ENCODE measurements around the gene ISLR.

Gene ISLR

DNA sequence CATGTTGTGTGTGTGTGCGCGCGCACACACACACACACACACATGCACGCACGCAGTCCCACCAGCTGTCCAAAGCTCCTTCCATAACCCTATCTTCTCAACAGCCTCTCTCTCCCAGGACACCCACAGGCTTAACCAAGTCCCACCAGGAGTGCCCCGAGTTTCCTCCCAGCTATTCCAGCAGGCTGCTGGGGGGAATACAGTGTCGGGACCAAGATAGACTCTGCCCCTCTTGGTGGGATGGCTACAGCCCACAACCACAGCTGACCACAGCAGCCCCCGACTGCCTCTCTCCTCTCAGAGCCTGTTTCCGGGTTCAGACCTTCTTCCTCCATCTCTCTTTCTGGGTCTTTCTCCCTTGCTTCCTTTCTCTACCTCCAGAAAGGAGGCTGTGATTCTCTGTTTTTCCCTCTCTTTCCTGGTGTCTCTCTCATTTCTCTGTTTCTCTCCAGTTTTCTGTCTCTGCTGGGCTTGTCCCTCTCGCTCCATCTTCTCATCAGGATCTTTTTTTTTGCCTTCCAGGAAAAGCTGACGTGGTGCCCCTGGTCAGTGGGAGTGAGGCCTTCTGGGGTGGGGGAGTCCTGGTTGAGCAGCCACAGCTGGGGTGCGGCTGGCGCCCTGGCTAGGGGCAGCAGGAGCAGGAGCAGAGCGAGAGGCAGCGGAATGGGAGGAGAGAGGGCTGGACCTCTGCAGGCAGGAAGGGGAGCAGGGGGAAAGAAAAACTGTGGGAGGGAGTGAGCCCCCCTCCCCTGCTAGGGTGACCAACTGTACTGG is 3.3 kb upstream of the ISLR start:
- no peak for FAIRE-seq
- no peak for DNase-seq (ENCODE audit: extremely low spot score, insufficient read length, low read depth)

GRCh38 chr15:74170875-74171578 is 2.5 kb upstream of the ISLR start:
- no peak for DNase-seq (ENCODE audit: extremely low spot score, insufficient read length, low read depth)
- no peak for FAIRE-seq

GRCh38 chr15:74171965-74172541 is 1.5 kb upstream of the ISLR start:
- no peak for DNase-seq (ENCODE audit: extremely low spot score, insufficient read length, low read depth)
- FAIRE-seq: no peak

DNA sequence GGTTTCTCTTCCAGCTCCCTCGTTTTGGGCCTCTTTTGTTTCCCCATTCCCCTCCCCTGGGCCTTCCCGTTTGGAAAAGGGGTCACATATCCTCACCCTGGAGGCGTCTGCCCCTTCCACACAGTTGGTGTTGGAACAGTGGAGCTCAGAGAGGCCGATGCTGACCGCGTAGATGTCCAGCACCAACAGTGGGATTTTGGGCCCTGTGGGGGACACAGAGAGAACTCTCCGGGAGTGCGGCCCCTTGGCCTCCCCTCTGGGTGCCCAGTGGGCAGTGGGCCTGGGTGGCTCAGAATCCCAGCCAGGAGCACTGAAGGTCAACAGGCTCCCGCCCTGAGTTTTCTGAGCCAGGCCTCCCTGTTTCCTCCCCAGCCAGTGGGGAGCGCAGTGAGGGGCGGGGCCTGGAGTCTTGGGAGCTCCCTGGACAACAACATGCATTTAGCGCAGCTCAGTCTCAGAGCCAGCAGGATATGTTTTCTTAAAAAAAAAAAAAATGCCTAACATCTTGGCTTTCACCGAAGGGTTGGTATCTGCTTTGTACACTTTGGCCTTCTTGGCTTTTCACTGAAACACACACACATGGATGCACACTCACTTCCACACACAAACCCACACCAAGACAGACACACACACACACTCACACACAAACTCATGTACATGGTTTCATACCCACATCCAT is 670 bp upstream of the ISLR start:
- no peak for FAIRE-seq

DNA sequence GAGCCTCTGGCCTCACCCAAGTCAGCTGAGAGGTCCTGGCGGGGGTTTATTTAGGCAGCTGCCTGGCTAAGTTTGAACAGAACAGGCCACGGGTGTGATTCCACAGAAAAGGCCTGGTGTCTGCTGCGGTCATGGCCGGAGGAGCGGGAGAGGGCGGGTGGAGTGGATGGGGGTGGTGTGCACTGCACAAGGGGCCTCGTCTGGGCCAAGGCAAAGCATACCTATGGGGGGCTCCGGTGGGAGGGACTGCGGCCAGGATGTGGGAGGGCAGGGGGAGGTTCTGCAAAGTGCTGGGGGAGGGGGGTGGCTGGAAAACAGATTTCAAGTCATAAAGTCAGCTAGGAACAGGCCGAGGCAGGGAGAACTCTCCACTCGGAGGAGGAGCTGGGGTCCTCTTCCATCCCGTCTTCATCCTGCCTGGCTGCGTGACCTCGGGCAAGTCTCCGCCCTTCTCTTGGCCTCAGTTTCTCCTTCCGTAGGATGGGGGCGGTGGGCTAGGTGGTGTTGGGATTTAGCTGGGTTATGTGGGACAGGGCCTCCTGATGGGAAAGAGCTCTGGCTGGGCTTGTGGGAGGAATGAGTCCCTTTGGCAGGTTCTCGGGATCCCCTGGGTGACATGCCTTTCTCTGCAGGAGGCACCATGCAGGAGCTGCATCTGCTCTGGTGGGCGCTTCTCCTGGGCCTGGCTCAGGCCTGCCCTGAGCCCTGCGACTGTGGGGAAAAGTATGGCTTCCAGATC is 878 bp downstream of the ISLR start:
- DNase-seq (ENCODE audit: extremely low spot score, insufficient read length, low read depth) (no peak), FAIRE-seq (no peak)

More for the DNA sequence above, 670 bp upstream of the ISLR start:
- DNase-seq (ENCODE audit: extremely low spot score, insufficient read length, low read depth): no peak

GRCh38 chr15:74174958-74175253 is 1.4 kb downstream of the ISLR start:
- no peak for DNase-seq (ENCODE audit: extremely low spot score, insufficient read length, low read depth)
- FAIRE-seq: no peak

DNA sequence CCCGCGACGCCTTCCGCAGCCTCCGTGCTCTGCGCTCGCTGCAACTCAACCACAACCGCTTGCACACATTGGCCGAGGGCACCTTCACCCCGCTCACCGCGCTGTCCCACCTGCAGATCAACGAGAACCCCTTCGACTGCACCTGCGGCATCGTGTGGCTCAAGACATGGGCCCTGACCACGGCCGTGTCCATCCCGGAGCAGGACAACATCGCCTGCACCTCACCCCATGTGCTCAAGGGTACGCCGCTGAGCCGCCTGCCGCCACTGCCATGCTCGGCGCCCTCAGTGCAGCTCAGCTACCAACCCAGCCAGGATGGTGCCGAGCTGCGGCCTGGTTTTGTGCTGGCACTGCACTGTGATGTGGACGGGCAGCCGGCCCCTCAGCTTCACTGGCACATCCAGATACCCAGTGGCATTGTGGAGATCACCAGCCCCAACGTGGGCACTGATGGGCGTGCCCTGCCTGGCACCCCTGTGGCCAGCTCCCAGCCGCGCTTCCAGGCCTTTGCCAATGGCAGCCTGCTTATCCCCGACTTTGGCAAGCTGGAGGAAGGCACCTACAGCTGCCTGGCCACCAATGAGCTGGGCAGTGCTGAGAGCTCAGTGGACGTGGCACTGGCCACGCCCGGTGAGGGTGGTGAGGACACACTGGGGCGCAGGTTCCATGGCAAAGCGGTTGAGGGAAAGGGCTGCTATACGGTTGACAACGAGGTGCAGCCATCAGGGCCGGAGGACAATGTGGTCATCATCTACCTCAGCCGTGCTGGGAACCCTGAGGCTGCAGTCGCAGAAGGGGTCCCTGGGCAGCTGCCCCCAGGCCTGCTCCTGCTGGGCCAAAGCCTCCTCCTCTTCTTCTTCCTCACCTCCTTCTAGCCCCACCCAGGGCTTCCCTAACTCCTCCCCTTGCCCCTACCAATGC is 2.0 kb downstream of the ISLR start:
- DNase-seq (ENCODE audit: extremely low spot score, insufficient read length, low read depth) (no peak), FAIRE-seq (no peak)

GRCh38 chr15:74176262-74177214 is 3.0 kb downstream of the ISLR start:
- FAIRE-seq (no peak), DNase-seq (ENCODE audit: extremely low spot score, insufficient read length, low read depth) (no peak)

DNA sequence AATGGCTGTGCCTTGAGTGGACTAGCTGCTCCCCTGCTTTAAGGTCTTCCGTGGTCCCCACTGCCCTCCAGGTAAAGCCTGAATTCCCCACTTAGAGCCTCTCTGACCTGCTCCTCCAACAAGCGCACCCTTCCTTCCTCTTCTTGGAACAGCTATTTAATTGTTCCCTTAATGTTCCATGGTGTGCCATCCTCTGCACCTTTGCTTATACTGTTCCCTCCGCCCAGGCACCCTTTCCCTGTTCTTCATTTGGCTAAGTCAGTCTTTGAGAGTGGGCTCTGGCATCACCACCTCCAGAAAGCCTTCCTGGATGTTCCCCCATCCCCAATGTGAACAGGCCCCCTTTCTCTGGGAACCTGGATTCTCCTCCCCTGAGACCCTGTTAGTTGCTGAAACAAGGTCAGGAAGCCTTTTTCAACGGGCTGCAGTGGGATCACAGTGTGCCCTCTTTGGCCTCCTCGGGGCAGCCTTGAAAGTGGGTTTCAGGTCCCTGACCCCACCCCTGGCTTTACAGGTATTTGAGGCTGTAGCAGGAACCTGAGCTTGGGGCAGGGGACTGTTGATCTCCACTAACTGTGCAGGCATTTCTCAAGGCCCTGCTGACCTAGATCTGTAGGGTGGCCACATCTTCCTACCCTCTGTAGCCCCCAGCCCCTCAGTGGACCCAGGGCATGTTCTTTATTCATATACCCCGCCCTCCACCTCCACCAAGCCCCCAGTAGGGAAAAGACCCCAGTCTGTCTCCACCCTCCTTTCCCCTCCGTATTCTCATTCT is 5.0 kb downstream of the ISLR start:
- FAIRE-seq (no peak), DNase-seq (ENCODE audit: extremely low spot score, insufficient read length, low read depth) (no peak)

DNA sequence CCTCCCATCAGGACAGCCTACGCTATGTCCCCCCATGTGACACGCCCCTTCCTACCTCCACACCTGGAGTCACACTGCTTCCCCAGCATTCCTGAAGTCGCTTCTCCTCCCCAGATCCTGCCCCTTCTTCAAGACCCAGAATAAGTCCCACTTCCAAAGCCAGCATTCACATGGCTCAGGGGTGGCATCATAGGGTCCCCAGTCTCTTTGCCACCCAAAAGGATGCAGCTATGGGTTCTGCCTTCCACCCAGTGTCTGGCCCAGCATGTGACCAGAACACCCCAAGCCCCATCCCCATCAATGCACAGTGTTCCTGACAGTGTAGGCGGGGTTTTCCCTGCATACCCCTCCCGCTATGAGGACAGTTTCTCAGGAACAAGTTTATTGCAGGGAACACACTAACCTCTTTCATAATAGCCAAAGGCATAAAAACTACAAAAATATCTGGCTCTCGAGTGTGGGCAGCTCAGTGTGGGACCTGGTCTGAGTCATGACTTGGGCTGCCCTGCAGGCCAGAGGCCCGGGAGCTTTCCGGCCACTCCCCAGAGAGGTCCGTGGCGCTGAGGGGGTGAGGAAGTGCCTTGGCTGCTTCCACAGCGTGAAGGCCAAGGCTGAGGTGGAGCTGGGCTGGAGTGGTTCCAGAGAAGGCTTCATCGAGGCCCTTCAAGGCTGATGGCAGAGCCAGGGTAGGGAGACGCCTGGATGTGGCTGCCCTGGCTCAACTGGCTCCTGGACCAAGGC is 5.8 kb downstream of the ISLR start:
- no peak for DNase-seq (ENCODE audit: extremely low spot score, insufficient read length, low read depth)

GRCh38 chr15:74179983-74180880 is 6.7 kb downstream of the ISLR start:
- DNase-seq (ENCODE audit: extremely low spot score, insufficient read length, low read depth) (no peak), FAIRE-seq (no peak)

More for the DNA sequence above, 5.8 kb downstream of the ISLR start:
- FAIRE-seq: no peak

- FAIRE-seq (no peak), DNase-seq (ENCODE audit: extremely low spot score, insufficient read length, low read depth) (no peak)
Measured at GRCh38 chr15:74180881-74181602, 7.5 kb downstream of the ISLR start.

DNA sequence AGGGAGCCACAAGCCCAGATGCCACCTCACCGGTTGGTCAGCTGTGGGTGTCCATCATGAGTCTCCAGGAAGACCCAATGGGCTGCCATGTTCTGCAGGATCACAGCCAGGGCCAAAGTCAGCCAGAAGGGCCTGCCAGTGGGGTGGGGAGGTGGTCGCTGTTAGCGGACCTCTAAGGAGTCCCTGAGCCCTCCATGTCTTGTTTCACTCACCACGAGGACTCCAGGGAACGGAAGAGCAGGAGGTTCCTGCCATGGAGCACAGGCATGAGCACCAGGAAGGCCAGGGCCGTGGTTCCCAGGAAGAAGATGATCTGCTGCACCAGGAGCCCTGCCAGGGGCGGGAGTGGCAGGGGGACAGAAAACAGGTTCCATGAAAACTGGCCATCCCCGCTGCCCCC is 8.6 kb downstream of the ISLR start:
- FAIRE-seq (no peak), DNase-seq (ENCODE audit: extremely low spot score, insufficient read length, low read depth) (no peak)

- FAIRE-seq: no peak
- DNase-seq (ENCODE audit: extremely low spot score, insufficient read length, low read depth): no peak
Measured at GRCh38 chr15:74184582-74185091, 11.1 kb downstream of the ISLR start.
